NCI-H146 treated with DMSO at 0.1 percent for 48 hours (cell line): ENCODE measurements around the gene SPAG16.
A peak's percentile ranks its signal among the peaks of the same experiment; 100 is the strongest.

Experiments
- DNase-seq: peaks from one replicate; lab custom pipeline; 2025; ENCODE audit not compliant: unreplicated experiment; lab: John Stamatoyannopoulos, UW

Gene SPAG16

DNA sequence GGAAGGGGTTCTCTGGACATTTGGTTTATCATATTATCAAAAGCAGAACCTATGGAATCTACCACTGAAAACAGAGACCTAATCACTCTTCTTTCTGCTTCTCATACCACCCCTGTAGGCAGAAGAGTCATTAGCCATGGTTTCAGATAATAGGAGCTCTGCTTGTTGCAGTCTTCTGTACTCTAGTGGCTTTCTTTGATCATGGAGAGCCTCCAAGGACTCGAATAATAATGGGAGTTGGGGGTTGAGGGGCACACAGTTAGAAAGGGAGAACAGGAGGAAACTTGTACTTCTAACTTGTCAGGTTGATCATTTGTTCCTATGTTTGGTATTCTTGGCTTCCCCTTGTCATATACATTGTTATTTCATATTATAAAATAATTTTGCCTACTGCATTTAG lies 1074.2 kb downstream of the SPAG16 start:
- no peak for DNase-seq

DNA sequence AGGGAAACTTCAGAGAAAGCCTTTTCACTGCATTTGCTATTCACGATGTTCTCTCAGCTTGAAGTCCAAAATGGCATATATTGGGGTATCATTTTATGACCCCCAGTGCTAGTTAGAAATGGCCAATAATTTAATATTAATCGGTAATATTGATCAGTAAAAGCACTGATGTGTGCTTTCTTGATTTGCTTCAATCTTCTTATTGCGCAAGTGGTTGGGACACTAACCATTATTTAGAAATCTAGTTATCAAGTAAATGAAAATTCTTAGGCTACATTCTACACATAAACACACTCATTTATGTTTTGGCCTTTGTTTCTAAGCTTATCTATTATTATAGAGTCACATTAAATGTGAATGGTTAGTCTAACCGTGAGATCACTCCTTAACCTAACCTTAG lies 1076.9 kb downstream of the SPAG16 start:
- no peak for DNase-seq

DNA sequence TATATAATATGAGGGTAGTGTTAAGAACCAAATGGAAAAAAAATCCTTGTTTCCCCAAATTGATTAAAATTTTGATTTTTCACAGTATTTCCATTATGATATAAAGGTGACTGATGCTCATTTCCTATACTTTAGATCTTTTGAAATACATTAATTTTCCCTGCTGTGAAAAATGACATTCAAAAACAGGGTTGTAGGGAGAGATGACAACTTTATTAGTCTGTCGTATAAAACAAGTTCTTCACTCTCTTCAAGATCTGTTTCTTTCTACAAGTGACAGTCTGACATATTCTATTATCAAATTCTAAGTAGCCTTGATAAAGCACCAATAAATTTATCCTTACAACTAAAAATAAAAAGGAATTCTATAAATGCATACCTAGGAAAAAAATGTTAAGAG lies 1081.3 kb downstream of the SPAG16 start:
- DNase-seq = no peak

DNA sequence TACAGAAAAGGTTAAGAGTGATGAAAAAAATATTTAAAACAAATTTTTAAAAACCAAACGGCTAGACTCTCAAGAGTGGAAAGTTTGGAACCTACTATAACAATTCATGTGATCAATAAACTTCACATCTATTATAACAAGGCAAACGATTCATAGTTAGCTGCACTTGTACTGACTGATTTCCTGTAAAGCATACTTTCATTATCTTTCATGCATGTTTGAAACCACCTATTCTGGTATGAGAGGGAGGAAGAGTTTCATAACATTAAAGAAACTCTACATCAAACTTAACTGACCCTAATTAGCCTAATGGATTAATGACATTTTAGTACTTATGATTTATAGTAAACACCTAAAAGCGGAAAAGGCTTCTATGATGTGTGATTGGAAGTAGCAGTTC lies 1082.9 kb downstream of the SPAG16 start:
- no peak for DNase-seq

DNA sequence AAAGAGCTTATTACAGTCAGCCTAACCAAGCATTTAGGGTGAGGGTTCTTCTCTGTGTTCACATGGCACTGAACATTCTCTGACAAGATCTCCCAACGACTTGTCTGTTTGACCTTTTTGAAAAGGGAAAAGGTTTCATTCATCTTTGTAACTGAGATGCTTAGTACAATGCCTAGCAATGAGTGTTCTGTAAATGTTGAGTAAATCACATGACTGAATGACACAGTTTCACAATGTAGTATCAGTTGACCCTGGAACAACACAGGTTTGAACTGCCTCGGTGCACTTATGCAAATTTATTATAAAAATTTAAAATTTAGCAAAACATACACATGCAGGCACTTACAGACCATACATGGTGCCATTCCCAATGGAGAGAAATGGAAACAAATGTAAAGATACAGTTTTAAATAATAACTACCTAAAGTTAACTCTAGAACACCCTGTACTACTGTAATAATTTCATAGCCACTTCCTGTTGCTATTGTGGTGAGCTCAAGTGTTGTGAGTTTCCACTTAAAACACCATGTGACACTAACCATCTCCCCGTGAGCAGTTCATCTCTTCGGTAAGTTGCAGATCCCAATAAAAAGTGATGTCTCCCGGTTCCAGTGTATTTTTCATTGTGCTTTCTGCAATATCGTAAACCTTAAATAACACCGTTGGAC lies 1092.5 kb downstream of the SPAG16 start:
- DNase-seq = no peak

DNA sequence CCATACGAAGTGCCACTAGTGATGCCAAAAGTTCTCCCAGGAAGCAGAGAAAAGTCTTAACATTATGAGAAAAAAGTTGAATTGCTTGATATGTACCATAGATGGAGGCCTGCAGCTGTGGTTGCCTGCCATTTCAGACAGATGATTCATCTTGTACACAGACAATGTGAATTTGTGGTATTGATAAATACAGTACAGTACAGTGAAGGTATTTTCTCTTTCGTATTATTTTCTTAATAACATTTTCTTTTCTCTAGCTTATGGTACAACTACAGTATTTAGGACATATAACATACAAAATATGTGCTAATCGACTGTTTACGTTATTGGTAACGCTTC lies 1093.0 kb downstream of the SPAG16 start:
- no peak for DNase-seq

DNA sequence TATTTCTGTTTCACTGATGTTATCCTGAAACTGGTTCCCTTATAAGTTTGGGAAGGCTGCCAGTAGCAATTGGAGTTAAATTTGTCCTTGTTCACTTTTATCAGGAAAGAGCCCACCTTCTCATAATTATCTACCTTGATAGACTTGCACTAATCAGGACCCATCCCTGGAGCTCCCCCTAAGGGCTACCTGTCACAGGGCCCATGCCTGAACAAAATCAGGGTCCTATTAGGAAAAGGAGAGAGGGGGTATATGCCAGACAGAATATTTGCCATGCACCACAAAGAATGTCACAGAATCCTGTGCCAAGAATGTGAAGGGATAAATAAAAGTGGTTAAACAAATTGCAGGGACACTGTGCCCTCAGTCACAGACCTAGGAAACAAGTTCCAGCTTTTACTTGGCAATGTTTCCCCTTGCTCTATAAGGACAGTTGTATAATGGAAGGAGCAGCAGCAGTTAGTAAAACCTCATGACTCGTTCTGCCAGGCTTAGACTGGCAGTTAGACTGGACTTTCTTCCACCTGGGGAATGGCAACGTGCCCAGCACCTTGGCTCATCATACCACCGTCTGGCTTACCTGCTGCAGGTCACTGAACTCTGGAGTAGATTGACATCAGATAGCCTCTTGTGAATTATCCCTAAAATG lies 1094.3 kb downstream of the SPAG16 start:
- DNase-seq = no peak

DNA sequence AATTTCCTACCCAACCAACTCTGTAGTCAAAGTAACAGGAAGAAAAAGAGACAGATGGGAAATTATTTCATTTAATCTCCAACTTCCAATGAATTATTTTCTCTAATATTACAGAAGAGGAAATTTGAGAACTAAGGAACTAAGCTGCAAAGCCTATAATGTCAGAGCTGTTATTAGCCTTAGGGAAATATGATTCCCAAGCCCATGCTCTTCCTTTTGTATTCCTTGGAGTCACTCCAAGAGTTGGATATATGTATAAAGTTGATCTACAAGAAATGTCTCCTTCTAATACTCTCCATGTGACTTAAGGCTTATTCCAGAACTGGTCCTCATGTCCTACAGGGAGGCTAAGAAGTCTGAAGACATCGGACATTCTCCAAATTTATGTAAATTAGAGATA lies 1095.0 kb downstream of the SPAG16 start:
- DNase-seq = no peak

DNA sequence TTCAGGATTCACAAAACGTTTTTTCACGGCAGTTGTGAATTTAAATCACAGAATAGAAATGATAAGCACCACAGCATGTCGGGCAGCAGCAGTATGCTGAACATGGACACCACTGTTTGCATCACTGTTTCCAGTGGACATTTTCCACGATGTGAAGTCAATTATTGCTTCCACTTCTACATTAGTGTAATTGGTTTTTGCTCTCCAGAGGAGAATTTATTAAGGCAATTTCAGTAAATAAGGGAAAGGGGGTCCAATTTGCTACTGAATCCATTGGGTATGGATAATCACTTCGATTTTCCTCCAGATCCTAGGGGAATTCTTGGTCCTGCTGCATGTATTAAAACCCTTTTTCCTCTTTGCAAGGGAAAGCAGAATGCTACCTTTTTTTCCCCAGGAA lies 1096.4 kb downstream of the SPAG16 start:
- DNase-seq = no peak

DNA sequence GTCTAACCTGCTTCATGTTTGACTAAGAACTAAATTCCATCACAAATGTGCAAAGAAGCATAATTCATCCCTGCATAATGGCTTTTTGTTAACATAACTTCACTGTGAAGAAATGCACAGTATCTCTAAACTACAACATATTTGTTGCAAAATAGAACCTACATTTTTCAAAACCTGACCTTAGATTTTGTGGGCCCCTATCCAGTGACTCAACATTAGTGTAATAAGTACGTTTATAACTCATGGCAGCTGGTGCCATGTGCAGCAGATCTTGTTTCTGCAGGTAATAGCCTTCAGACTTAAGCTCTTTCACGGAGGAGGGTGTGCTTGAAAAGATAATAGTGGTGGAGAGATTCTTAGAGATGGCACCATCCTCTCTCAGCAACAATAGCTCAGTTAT lies 1098.0 kb downstream of the SPAG16 start:
- no peak for DNase-seq

DNA sequence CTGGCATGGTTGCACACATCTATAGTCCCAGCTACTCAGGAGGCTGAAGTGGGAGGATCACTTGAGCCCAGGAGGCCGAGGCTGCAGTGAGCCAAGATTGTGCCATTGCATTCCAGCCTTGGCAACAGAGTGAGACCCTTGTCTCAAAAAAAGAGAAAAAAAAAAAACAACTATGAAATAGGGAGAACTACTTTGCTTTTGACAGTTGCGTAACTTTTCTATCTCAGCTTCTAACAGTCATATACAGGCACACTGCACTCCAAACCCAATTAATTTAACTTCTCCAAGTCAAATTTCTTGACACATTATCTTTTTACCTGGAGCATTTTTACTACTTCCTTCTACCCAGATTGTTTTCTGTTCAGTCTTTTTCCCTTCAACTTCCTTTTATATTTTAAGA lies 1102.5 kb downstream of the SPAG16 start:
- no peak for DNase-seq

DNA sequence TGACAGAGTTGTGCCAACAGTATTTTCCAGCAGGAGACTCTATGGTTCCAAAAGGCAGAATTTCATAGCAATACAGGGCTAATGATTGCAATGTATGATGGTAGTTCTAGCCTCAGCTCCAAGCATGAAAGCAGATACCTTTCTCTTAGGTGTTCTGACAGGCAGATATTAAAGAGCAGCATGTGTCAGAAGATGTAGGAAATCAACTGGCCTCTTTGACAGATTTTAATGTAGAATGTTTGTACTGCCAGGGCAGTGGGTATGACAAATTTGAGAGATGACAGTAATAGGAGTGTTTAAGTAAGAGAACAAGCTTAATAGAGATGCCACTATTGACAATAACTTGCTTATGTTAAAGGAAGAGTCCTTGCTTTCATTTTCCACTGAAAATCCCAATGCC lies 1105.1 kb downstream of the SPAG16 start:
- DNase-seq = no peak

DNA sequence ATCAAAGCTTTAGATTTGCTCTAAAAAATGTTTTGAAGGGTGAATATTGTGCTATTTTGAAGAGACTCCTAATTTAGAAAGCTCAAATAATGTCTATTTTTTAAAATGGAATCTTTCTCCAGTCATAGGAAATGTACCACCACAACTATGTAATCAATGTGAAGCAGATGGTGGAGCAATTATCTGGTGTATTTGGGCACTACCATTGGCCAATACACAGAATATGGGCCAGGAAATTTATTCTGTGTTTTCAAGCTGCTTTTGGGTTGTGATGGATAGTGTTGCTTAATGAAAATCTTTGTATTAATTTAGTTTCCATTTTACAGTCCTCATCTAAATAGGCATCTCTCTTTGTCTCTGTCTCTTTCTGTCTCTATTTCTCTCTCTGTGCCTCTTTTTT lies 1109.5 kb downstream of the SPAG16 start:
- DNase-seq = no peak

DNA sequence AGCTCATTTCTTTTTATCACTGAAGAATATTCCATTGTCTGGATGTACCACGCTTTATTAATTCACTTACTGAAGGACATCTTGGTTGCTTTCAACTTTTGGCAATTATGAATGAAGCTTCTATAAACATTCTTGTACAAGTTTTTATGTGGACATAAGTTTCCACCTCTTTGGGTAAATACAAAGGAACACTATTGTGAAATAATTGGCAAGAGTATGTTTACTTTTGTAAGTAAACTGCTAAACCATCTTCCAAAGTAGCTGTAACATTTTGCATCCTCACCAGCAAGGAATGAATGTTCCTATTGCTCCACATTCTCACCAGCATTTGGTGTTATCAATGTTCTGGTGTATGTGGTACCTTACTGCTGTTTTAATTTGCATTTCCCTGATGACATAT lies 1110.8 kb downstream of the SPAG16 start:
- no peak for DNase-seq

DNA sequence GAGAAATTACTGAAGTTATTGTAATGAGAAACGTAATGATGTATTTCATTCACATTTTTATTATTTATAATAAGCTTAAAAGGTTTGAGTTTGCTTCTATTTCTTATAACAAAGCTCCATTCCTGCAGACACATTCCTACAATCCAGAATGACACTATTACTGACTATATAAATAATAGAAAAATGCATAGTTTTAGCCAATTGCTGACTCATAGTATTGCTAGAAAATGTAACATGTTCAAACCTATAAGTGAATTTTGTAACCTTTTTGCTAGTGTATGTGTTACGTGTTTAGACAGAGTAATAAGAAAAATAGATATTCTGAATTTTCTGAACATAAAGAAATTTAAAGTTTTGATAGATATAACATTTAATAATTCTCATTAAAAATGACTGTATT lies 1117.3 kb downstream of the SPAG16 start:
- DNase-seq = no peak

DNA sequence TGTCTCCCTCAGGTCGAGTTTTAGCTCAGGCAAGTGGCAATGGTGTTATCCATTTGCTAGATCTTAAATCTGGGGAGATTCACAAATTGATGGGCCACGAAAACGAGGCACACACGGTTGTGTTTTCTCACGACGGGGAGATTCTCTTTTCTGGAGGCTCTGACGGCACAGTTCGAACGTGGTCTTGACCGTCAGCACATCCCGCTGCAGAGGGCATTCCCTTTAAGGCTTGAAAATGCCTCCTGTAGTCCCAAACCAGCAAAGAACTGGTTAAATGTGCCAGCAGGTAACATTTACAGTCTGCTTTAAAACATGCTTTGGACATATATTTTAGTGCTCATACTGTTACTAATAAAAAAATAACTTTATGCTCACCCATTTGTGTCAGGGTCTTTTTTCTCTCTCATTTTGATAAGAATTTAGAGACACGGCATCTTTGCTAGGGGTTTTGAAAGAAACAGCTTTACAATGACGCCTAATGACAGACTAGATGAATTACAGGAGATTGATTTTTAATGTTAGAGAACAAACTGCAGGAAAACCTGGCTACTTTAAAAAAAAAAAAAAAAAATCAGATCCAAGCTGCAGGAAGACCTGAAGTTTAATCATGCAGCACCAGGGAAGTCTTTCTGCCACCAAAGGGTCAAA lies 1126.0 kb downstream of the SPAG16 start:
- DNase-seq = peak; percentile 57

DNA sequence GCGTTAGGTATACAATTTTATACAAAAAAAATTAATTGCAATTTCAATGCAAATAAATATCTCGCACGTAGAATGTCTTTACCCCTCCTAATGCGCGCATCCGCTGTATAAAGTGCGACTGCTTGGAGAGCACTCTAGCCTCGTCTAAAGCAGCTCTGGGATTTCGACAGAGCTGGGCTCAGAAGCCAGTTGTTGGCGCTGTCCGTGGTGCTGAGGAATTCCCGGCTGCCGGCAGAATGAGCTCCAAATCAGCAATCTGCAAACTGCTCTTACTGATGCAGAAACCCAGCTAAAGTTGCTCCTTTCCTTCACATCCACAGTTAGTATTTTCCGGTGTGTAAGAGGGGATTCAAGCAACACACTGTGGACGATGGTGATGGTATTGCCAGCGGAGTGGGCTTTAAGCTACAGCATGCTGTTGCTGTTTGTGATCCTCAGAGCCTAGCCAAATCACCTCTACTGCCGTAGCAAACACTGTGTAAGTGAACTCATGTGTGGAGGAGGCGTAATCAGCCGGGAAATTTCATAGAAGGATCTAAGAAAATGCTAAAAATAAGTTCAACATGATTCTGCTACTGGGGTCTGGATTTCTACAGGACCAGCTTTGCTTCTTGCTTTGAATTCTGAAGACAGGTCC lies 1126.8 kb downstream of the SPAG16 start, which contains the start of gene VWC2L:
TSS of gene VWC2L (plus strand) at position 137 of the 637 bp plus-strand sequence. CDS start 3,140 bp downstream, outside the sequence.
- DNase-seq = peak; percentile 47

DNA sequence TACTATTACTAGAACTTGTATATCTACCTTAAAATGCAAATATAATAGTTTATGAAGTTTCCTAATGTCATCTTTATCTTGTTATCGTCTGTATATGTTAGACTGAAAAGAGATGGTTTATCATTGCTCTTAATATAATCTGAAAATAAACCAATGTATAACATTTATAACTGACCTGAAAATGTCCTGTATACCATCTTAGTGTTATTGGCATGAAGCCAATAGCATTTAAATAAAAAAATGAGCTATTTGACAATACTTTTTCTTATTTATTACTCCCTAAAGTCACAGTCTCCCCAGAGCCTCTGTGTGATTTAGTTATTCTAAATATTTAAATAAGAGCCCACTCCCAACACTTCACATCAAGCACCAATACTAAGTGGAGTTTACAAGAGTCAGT lies 1128.4 kb downstream of the SPAG16 start:
- no peak for DNase-seq

DNA sequence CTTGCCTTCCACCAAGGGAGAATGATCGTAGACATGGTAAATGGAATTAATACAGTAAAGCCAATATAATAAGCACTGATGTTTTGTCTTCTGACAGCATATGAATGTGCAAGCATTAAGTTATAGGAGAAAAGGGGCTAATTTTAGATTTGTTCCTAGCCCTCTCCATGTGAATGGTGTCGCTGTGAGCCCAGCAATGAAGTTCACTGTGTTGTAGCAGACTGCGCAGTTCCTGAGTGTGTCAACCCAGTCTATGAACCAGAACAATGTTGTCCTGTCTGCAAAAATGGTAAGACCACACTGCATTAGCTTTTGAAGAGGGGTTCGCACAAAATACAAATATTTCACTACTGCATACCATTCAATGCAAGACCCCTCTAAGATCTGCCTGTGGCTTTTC lies 1152.2 kb downstream of the SPAG16 start:
- DNase-seq = no peak

DNA sequence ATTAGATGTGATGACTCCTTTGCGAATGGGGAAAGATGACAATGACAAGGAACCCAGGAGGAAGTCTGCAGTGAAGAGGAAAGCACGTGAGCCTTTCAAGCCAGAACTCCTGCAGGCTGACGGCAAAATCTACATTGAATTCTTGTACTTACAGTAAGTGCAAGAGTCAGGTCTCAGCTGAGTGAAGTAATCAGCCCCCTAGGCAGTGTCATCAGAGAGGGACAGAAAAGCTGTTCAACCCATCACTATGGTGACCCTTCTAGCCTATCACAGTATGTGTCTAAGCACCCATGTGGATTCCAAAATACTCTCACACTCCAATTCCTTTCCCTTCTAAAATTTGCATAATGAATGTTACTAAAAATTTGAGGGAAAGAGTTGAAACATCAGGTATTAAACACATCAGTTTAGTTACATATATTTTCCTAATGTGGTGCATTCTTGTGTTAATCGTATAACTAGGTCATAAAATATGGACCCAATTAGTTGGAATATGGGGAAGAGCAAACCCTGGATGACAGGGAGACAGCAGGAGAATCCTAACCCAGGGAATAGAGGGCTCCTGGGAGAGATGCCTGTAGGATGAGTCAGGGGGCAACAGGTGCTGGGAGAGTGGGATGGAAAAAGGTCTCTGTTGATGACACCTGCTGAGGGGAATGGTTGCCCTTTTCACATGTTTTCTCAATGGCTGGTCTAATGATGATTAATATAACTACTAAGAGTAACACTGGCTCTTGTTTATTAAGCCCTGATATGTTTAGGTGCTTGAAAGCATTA lies 1166.0 kb downstream of the SPAG16 start:
- DNase-seq = no peak

DNA sequence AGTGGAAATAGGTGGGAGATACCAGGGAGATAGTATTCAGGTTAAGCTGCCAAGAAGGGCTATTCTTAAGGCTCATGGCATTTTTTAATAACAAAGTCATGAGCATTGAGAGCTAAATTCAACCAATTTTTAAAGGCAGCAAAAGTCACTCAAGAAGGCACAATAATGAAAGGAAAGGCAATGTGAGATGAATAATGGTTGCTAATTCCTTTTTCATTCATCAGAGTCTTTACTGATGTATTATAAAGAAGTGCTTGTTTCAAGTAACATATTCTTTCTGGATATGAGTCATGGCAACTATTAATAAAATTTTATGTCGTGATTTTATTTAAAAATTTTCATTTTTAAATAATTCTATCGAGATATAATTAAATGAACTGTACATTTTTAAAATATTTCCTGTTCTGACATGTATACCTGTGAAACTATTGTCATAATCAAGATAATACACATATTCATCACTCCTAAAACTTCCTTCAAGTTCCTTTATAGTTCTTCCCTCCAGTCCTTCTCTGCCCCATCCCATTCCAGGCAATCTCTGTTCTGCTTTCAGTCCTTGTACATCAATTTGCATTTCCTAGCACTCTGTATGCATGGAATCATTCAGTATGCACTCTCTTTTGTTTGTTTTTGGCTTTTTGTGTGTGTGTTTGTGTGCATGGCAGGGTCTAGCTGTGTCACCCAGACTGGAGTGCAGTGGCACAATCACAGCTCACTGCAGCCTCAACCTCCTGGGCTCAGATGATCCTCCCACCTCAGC lies 1167.4 kb downstream of the SPAG16 start:
- DNase-seq = no peak
